HuH-7.5 (cell line): ENCODE data around the gene ZNHIT1.

Experiments used
- DNase-seq: peaks from one replicate; pipeline ENCODE4 v3.0.0; 2011; ENCODE audit warnings: low spot score

The ZNHIT1 gene

DNA sequence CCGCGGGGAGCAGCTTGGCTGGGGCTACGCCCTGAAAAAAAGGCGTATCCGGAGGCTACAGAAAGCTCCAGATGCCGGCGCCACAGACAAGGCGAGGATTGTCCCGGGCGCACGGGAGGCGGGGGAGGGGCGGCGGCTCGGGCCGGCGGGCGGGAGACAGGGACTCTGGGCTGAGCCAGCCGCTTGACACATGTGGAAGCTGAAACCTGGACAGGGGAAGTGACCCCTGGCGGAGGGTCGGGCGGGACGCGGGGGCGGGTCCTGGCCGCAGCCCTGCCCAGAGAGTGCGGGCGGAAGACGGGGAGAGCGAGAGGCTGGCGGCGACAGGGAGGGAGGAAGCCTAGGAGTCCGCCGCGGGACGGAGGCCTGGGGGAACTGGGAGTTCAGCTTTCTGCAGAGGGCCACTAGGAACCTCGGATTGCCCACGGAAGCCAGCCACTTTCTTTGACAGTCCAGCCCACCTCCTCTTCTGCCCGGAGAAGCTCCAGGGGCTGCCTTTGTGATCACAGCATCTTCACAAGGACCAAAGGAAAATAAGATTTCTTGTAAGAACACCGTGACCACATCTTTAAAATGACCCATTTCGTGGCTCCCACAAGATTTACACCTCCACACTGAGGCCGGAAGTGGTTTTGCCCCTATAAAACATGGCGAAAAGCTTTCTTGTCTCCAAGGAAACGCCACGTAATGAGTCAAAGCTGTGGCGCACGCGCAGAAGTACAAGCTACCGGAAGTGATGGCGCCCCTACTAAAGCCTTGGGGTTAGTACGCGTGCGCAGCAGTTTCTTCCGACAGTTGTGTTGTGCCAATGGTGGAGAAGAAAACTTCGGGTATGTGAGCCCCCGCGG is at the start of gene ZNHIT1, which contains the start of gene PLOD3:
TSS of gene ZNHIT1 (plus strand) at position 778 of the 848 bp plus-strand sequence. CDS start at position 809, 31 bp downstream.
TSS of gene PLOD3 (minus strand) at position 194 of the 848 bp plus-strand sequence. CDS start 307 bp downstream, outside the sequence.
- DNase-seq: peak; percentile 99

DNA sequence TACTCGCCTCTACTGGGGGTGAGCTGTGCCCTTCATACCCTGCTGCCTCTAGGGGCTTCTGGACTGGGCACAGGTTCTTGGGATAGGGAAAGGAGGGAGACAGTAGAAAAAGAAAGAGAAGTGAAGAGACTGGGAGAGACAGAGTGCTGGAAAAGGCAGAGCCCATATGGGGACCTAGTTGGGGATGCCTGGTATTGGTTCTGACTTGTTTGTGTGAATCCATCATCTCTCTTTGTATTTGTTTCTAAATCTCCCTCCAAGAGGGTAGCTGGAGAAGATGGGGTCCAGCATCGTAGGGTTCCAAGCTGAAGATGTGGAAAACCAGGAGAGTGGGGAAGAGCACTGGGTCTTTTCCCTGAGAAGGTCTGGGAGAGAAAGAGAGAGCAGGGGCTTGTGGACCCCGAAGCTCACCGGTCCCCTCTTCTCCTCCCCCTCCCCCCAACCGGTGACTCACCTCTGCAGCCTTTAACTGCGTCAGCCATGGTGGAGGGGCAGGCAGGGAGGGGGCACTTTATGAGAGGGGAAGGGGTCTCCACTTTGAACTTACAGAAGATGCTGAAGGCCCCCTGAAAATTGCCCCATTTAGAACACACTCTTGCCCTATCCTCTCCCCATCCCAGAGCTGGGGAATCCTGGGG is 49.4 kb upstream of the ZNHIT1 start:
- no peak for DNase-seq

DNA sequence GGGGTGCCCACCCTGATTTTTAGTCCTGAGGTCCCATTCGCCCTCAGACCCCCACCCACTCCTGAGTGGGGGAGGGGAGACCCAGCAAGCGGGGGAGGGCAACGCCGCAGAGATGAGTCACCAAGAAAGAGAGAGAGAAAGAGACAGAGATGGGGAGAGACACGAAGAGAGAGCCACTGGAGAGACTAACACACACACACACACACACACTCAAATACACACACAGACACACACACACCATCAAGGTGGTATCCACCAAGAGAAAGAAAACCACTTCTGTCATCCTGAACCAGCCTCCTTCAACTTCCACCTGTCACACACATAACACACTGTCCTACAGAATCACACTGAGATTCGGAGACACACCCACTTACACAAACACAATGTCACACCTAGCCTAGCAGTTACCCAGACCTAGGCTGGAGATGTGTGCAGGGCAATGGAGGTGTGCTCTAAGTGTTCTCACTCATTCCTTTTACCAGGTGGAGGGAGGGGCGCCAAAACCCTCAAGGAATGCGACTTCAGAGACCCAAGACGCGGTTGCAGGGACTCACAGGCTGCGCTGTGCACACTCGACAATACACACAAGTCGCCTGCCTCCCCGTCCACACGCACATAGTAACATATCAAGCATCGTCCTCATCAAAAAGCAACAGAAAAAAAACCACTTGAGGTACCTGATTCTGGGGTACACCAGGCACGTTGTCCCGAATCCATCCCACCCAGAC is 48.7 kb upstream of the ZNHIT1 start:
- DNase-seq: no peak

DNA sequence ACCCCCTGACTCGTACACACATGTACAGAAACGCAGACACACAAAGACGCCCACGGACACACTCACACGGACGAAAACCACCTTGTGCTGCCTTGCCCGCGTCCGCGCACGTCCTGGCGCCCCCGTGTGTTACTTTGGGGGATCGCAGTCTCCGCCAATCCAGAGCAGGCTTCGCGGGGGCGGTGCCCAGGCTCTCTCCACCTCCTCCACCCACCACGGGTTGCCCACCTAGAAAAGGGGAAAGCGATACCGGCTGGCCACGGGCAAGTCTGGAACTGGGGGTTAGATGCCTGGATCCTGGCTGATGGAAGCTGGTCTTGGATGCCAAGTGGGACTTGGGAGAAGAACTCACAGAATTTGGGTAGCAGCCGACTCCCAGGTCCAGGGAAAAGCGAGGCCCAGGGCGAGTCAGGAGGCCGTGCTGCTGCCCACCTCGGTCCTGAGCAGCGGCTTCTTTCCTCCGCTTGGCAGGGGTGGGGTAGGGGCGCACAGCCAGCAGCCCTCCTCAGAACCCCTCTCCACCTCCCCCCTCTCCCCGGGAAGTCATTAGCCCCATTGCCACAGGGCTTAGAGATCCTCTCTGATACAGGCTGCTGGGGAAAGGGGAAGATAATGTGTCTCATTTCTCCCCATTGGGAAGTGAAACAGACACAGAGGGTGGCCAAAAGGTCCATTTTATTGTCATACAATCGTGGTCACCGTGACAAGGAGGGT is 48.0 kb upstream of the ZNHIT1 start:
- peak; percentile 90 for DNase-seq

DNA sequence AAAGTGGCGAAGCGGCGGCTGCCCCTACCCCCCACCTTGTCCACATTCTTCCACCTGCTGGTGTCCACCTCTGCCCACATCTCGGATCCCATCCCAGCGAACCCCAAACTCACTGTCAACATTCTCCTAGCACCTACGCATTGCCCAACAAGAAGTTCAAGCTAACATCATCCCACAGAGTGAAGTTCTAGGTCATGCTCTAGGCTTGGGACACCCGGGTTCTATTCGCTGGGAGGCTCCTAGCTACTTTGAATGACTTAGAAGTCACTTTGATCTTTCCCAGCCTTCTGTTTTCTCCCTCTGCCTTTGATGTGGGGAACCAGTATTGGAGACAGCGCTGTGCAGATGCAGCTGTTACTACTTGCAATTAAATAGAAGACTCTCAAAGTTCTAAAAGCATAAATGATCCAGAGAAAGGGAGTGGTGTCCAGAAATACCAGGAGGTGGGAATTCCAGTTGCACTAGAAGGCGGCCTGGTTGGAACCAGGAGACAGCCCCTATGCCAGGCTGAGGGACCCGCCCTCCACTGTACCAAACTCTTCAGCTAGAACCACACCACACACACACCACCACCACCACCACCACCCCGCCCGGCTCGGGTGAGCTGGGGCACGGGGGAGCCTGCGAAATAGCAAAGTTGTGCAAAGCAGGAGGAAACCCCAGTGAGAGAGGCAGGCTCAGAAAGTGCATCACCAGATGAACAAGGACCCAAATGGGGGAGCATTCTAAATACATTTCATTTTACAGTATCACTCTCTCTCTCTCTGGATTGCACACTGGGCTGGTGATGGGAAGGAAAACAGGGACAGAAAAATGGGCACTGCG is 47.1 kb upstream of the ZNHIT1 start:
- DNase-seq: peak; percentile 21

DNA sequence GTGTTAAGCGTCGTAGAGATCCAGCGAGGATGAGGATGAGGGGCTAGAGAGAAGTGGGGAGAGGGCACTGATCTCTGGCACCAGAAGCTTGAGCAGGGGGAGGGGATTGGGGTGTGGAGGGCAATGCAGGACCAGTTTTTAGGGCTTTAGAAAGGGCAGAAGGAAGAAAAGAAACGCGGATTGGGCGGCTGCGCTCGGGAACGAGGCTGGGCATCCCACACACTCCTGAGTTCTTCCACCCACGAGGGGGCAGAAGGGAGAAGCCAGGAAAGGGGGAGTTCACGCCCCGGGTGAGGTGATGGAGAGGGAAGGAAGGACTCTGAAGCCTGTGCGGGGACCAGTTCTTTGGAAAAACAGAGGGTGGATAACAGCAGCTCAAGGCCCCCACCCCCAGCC is 46.5 kb upstream of the ZNHIT1 start:
- peak; percentile 47 for DNase-seq

DNA sequence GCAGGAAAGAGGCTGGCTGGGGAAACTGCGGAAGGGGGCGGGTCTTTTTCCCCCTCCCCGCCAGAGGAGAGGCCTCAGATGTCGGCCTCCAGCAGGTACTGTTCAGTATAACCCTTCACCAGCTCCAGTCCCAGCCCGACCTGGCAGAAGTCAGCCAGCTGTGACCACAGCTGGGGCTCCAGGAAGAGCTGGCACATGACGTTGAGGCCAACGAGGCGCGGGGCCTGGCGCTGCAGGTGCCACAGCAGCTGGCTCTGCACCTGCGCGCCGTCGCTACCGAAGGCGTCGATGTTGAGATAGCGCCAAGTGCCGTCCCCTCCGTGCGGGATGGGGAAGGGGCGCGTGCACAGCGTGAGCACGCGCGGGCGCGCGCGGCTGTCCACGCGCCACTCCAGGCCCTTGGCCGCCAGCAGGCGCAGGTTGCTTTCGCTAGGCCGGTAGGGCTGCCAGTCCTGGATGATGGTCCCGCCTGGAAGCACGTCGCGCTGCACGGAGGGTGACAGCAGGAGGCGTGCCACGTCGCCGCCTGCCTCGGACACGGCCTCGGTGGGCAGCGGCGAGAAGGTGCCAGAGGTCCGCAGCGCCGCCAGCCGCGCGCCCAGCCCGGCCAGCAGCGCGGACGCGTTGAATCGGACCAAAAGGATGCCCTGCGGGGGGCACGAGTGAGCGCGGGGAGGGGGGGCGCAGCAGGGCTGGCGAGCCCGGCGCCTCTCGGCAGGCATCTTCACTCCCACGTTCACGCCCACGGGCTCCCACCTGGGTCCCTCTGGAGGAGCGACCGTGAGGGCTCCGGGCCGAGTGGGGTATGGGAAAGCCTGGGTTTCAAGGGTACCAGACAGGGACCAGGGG is 45.7 kb upstream of the ZNHIT1 start:
- peak; percentile 14 for DNase-seq

DNA sequence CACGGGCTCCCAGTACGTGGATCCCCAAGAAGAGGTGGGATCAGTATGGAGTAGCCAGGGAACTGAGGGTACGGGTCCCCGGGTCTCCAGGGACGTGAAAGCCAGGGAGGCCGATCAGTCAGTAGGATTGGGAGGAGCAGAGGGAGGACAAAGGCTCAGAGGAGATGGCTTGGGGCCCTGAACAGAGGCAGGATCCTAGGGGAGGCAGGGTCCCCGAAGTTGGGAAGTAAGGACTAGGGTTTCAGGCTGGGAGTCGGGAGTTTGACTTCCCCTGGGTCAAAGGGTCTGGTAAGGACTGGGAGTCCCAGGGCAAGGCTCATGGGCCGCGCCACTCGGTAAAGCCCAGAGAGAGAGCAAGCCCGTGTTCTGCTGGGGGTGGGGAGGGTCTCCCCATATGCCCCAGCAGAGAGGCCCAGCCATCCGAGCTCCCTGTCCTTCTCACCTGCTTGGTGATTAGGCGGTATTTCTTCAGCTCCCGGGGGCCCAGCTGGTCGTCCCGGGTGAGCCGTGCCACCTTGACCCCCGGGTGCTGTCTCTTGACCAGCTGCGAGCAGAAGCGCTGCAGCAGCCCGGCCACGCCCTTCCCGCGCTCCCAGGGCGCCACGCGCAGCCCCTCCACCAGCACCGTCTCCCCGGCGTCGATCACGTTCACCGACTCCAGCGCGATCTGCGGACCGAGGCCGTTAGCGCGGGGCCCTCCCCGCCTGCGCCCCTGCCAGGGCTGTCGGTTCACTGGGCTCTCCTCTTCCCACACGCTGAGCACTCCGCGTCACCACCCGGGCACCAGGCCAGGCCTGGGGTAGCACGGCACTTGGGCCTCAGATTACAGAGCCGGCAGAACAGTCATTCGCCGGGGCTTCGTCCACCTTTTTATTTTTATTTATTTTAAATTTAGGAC is 44.9 kb upstream of the ZNHIT1 start:
- peak; percentile 23 for DNase-seq

DNA sequence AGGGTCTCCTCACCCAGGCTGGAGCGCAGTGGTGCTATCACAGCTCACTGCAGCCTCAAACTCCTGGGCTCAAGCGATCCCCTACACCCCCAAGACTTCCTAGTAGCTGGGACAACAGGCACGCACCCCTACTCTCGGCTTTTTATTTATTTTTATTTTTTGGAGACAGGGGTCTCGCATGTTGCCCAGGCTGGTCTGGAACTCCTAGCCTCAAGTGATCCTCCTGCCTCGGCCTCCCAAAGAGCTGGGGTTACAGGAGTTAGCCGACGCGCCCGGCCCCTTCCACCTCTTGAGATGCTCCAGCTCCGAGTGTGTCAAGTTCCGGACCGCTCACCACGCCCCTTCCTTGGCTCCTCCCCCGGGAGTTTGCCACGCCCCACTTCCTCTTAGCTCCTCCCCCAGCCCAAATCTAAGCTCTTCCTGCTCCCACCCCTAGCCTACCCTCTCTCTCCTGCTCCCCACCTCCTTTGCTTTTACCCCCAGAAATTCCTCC is 44.2 kb upstream of the ZNHIT1 start:
- peak; percentile 31 for DNase-seq

DNA sequence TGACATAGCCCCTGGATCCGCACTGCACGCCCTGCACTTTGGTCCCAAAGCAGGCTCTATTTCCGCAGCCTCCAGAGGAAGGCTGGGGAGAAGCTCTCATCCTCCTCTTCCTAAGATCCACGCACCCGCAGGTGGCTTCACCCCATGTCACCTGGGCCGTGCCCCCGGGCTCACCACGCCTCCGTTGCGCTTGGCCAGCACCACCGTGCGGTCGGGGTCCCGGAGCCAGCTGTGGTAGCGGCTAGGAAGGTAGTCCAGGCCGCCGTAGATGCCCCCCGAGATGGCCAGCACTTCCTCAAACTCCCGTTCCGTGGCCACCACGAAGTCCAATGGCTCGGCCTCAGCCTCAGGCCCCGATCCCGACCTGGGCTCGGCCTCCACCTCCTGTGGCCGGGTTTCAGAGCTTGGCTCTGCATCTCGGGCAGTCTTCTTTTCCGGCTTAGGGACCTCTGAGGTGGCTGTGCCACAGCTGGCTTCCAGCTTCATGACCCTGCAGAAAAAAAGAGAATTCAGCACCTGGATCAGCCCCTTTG is 43.6 kb upstream of the ZNHIT1 start:
- DNase-seq: no peak

DNA sequence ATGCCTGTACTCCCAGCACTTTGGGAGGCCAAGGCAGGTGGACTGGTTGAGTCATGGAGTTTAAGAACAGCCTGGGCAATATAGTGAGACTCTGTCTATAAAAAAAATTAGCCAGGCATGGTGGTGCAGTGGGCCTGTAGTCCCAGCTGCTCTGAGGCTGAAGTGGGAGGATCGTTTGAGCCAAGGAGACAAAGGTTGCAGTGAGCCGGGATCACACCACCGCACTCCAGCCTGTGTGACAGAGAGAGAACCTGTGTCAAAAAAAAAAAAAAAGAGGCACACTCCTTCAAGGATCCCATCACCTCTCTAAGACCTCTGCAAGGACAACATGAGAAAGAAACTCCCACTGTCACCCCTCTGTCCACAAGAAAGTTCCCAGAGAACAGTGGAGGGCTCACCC is 42.3 kb upstream of the ZNHIT1 start:
- DNase-seq: no peak

DNA sequence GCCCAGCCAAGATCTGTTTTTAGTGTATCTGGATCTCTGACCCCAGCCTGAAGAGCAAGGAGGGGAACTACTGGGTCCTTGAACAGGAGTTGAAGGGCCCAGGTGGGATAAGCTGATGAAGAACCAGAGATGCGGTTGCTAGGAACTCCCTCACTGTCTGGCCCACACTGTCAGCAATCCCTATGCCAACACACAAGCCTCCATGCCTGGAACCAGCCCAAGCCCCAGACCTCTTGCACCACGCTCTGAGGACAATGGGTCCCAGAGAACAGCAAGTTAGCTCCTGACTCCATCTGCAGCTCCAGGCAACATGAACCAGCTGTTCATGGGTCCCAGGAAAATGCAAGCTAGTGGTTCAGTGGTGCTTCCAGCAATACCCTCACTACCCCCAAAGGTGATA is 40.3 kb upstream of the ZNHIT1 start:
- peak; percentile 20 for DNase-seq

DNA sequence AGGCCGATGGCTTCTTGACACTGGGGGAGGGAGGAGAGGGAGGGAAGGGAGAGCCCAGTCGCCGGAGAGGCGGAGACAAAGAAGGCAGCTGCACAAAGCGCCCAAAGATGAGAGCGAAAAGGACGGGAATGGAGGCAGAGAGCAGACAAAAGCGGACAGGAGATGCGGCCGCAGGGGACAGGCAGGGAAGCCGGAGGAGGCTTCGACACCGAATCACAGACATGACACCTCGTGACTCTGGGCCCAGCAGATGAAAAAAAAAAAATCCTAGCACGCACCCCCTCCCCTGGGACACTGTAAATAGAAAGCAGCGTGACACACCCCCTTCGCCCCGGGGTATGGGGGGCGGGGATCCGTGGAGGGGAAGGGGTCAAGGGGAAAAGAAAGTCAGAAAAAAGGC is 38.8 kb upstream of the ZNHIT1 start:
- no peak for DNase-seq

DNA sequence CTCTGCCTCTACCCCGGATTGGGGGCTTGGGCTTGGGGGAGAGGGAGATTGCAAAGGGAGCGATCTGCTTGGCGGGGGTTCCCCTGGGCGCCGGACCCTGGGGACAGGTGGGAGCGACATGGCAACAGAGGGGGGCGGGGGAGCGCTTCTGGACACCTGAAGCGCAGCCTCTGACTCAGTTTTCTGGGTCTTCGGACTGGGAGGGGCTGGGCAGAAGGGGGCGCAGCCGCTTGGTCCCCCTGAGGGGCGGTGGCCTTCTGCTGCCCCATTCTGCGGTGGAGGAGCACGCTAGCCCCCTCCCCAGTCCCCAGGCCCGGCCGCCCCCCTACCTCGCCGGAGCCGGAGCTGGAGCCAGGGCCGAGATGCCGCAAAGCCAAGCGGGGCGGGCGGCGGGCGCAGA is 38.3 kb upstream of the ZNHIT1 start:
- DNase-seq: no peak

DNA sequence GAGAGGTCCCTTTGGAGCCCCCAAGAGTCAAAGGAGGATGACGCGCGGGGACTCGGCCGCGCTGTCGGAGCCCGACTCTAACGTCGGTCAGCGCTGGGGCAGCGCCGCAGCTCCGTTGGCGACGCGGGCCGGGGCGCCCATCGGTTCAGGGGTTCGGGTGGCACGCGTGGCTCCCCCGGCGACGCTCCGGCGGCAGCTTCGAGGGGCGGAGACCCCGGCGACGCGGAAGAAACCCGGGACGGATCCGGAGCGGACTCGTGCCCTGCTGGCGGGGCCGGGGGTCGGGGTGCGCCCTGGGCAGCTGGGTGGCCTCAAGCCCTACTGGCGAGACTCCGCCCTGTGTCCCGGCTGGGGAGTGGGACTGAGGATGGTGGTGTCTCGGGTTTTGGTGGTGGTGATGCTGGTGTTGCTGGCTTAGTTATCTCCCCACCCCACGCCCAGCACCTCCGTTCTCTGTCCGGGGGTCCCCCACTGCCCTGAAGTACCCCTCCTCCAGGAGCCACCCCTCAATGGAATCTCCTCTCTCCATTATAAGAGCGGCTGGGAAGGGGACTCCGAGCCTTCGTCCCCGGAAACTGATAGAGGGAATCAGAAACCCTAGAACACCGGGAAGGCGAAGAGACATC is 37.7 kb upstream of the ZNHIT1 start, which contains the start of gene NAT16:
TSS of gene NAT16 (minus strand) at position 164 of the 626 bp plus-strand sequence. CDS start 5,486 bp downstream, outside the sequence.
- peak; percentile 28 for DNase-seq

DNA sequence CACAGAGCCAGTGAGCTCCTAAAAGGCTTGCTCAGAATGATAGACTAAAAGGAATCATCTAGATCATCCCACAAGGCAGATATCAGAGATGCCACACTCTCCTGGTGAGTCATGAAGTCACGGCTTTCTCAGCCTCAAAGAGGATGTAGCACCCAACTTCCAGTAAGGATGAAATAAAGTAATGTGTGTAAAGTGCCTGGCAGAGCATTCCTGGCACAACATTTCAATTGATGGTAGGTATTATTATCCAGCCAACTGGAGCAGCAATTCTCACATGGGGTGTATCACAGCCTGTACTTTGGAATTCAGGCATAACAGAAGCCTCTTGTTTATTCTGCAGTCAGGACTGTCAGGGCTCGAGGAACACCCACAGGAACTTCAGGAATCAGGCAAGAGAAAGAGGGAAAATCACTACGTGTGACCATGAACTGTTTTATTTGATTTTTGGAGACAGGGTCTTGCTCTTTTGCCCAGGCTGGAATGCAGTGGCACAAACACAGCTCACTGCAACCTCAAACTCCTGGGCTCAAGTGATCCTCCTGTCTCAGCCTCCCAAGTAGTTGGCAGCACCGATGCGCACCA is 32.6 kb upstream of the ZNHIT1 start:
- DNase-seq: no peak

DNA sequence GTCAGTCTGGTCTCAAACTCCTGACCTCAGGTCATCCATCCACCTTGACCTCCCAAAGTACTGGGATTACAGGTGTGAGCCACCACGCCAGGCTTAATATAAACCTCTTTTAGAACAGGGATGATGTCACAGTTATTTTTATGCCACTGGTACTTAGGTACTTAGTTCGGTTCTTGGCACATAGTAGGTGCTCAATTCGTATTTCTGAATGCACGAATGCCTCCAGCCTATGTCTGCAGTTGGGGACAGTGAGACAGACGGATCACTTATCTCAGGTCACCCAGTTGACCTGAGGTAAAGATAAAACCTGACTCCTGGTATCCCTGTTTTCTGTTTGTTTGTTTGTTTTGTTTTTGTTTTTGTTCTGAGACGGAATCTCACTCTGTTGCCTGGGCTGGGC is 31.8 kb upstream of the ZNHIT1 start:
- DNase-seq: no peak
